Measurements from ENCODE around the gene PLSCR2.

- TF ChIP-seq CTCF (IDR thresholded peaks at IDR 0.05; ENCODE audit: insufficient read depth, low read length, poor library complexity, severe bottlenecking) (no peak), EZH2phosphoT487 (conservative IDR thresholded peaks at IDR 0.05; ENCODE audit: low read length) (no peak)
Measured at GRCh38 chr3:146472611-146473010, 3.2 kb upstream of the PLSCR2 start.
